HG03095 (cell line): ENCODE measurements around the gene SPG21.
"Not testable (repeated sequence)": the region's sequence is repeated elsewhere in the genome, so short reads cannot be mapped to it uniquely, and the experiment has no call there.

Source experiments
- ATAC-seq: cut with Tn5 transposase; IDR thresholded peaks from one replicate; pipeline ENCODE4 v1.9.1; 2021; ENCODE audit warnings: moderate library complexity; ENCODE audit not compliant: unreplicated experiment

The SPG21 gene

GRCh38 chr15:64989416-64990167, at the start of gene SPG21:
Gene SPG21 (minus strand): TSS chr15:64989914. CDS start chr15:64983569, 6,345 bp downstream.
- ATAC-seq: peak; percentile 93

DNA sequence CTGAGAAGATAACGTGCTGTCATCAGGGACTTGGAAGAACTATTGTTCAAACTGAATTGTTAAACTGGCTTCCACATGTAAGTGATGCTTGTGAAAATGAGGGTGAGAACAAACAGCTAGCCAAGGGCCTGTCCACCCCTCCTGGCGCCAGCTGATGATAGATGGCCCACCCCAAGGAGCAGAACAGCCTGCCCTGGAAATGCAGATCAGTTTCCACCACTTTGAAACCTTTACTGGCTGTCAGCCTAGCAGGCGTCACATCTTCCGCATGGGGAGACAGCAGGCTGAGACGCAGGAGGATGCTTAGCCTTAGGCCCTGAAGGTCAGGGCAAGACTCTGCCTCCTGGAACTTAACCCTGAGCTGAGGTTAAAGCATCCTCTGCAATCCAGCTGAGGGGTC, 49.1 kb upstream of the SPG21 start:
- no peak for ATAC-seq

DNA sequence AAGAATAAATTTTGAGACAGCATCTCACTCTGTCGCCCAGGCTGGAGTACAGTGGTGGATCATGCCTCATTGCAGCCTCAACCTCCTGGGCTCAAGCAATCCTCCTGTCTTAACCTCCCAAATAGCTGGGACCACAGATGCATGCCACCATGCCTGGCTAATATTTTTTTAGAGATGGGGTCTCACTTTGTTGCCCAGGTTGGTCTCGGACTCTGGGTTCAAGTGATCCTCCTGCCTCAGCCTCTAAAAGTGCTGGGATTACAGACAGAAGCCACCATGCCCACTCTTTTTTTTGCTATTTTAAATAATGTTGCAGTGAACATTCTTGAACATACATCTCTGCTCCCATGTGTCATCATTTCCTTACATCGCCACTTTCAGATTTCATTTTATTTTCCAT, 48.7 kb upstream of the SPG21 start:
- no peak for ATAC-seq

DNA sequence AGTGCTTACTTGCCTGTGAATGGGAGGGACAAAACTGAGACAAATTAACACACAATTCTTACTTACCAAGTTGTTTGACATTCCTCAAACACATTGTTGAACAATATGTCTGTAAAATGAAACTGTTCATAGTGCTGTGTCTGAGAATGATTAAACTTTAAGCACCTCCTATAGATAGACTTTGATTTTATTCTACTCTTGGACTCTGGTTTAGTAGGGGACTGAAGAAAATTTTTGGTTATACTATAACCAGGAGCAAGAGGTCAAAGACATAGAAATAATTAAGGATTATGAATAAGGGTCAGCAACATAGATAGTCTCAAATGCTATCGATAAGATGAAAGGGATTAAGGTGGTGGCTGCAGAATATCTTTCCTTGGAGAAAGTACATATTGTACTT, 47.6 kb upstream of the SPG21 start:
- no peak for ATAC-seq

GRCh38 chr15:65034719-65035118, 45.0 kb upstream of the SPG21 start:
- ATAC-seq: no peak

GRCh38 chr15:65033659-65034269, 44.0 kb upstream of the SPG21 start:
- no peak for ATAC-seq

- ATAC-seq: no peak
Measured at GRCh38 chr15:65032801-65033537, 43.3 kb upstream of the SPG21 start.

DNA sequence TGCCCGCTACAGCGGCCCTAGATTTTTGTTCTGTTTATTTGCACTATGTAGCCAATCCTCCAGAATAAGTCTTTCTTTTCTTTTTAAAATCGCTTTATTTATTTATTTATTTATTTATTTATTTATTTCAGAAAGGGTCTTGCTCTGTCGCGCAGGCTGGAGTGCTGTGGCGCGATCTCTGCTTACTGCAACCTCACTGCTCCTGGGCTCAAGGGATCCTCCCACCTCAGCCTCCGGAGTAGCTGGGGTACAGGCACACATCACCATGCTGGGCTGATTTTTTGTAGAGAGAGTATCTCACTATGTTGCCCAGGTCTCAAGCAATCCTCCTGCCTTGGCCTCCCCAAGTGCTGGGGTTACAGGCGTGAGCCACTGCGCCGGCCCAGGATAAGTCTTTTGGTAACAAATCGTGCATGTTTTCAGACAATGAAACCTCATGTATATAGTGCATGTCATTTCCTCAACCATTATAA, 40.1 kb upstream of the SPG21 start:
- no peak for ATAC-seq

DNA sequence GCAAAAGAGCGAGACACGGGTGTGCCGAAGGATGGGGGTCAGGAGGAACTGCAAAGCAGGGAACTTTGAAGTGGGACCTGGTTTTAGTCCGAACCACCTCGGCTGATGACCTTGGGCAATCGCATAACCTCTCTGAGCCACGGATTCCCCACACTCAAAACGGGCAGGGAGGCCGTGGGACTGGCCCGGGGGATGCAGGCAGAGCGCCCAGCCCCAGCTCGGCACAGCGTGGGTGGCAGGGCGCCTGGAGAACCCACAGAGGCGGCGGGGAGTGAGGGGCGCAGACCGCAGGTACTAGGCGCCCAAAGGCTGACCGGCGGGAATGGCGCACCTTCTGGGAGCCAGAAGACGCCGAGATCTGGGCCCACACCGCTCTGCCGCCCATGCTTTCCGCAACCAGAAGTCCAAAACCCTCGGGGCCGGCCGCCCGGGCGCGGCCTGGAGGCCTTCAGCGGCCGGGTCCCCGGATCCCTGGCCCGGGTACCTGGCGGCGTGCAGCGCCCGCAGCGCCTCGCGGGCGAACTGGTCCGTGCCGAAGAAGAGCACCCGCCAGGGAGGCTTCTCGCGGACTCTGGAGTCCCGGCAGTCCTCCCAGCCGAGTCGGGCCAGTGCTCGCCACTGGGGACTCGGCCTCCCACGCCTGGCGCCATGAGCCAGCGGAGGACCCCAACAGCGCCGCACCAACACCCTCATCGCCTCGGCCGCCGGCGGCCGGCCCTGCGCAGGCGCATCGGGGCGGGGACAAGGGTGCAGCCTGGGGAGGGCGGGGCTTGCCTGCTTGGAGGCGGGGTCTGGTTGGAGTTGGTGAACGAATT, 39.4 kb upstream of the SPG21 start, which contains the start of gene MTFMT:
TSS of gene MTFMT (minus strand) at position 719 of the 815 bp plus-strand sequence. CDS start at position 693, 26 bp downstream.
- peak; percentile 62 for ATAC-seq

GRCh38 chr15:65028338-65028737, 38.6 kb upstream of the SPG21 start:
- ATAC-seq: no peak

GRCh38 chr15:65027593-65027992, 37.9 kb upstream of the SPG21 start:
- no peak for ATAC-seq

GRCh38 chr15:65026756-65027155, 37.0 kb upstream of the SPG21 start:
- no peak for ATAC-seq

DNA sequence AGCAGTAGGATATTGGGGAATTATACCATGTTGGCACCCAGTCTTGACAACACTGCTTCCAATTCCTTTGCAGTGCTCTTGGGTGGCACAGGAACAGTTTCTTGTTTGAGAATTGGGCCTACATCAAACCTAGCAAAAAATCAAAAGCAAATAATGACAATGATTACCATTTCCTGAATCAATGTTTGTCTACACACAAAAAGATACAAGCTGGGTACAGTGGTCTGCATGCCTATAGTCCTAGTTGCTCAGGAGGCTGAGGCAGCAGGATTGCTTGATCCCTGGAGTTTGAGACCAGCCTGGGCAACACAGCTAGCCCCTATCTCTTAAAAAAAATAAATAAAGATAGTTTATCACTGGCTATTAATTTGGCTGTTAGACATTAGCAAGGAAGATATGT, 31.8 kb upstream of the SPG21 start:
- no peak for ATAC-seq

- ATAC-seq: no peak
Measured at GRCh38 chr15:65020419-65020818, 30.7 kb upstream of the SPG21 start.

DNA sequence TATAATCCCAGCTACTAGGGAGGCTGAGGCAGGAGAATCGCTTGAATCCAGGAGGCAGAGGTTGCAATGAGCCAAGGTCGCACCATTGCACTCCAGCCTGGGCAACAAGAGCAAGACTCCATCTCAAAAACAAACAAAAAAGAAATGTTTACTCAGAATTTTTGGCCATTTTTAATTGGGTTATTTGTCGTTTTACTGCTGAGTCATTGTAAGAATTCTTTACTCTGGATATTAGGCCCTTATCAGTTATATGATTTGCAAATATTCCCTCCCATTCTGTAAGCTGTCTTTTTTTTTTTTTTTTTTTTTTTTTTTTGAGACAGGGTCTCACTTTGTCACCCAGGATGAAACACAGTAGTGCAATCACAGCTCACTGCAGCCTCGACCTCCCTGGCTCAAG, 21.5 kb upstream of the SPG21 start:
- not testable (repeated sequence) for ATAC-seq

GRCh38 chr15:65008983-65009382, 19.3 kb upstream of the SPG21 start:
- no peak for ATAC-seq

- ATAC-seq: no peak
Measured at GRCh38 chr15:65006876-65007275, 17.2 kb upstream of the SPG21 start.

GRCh38 chr15:65004993-65005392, 15.3 kb upstream of the SPG21 start:
- ATAC-seq: no peak

- no peak for ATAC-seq
Measured at GRCh38 chr15:64997745-64998375, 8.1 kb upstream of the SPG21 start.

DNA sequence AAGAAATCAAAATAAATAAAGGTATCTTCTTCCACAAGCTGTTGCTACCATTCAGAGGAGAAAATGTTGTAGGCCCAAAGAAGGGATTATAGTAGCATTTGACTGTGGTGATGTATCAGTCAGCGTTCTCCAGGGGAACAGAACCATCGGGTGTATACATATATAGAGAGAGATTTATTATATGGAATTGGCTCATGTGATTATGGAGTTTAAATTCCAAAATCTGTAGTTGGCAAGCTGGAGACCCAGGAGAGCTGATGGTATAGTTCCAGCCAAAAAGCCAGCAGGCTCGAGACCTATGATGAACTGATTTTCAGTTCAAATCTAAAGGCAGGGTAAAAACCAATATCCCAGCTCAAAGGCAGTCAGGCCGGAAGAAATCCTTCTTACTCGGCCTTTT, 7.4 kb upstream of the SPG21 start:
- ATAC-seq: no peak
